ENCODE data around the gene CAMTA1. TPM values are rescaled to one million over a fixed set of nuclear protein-coding genes. Genes with fewer than 3 reads are reported as not detected.

CAMTA1 gene
- total RNA-seq, 1 experiment from 2014 or later: 85.2 TPM

- ChIA-PET POLR2A (ENCODE audit: low non-redundant PET) (no interaction called here), CTCF (no interaction called here)
- no peak for DNase-seq (ENCODE audit: low spot score)
Observed at GRCh38 chr1:7008331-7008730, 223.1 kb downstream of the CAMTA1 start.

GRCh38 chr1:7008975-7009740 lies 223.9 kb downstream of the CAMTA1 start:
- POLR2A ChIA-PET (ENCODE audit: low non-redundant PET): interaction anchor here (0.5 kb wide), 1 partner anchor 609 kb away, joined by 4 read pairs; no protein-coding TSS in a partner anchor
- TF ChIP-seq, protein P1, sequence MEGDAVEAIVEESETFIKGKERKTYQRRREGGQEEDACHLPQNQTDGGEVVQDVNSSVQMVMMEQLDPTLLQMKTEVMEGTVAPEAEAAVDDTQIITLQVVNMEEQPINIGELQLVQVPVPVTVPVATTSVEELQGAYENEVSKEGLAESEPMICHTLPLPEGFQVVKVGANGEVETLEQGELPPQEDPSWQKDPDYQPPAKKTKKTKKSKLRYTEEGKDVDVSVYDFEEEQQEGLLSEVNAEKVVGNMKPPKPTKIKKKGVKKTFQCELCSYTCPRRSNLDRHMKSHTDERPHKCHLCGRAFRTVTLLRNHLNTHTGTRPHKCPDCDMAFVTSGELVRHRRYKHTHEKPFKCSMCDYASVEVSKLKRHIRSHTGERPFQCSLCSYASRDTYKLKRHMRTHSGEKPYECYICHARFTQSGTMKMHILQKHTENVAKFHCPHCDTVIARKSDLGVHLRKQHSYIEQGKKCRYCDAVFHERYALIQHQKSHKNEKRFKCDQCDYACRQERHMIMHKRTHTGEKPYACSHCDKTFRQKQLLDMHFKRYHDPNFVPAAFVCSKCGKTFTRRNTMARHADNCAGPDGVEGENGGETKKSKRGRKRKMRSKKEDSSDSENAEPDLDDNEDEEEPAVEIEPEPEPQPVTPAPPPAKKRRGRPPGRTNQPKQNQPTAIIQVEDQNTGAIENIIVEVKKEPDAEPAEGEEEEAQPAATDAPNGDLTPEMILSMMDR (conservative IDR thresholded peaks at IDR 0.05; ENCODE audit: low read depth, low read length): no peak
- TF ChIP-seq EZH2 (IDR thresholded peaks at IDR 0.05; ENCODE audit: borderline replicate concordance, low read depth, low read length, poor library complexity, severe bottlenecking): no peak
- Histone ChIP-seq H3K36me3 (ENCODE audit: insufficient read depth, low read length, poor library complexity, severe bottlenecking) (no peaks in the 10 kb centered on the region), H3K9me3 (ENCODE audit: low read depth, low read length, poor library complexity, severe bottlenecking) (no peaks in the 10 kb centered on the region), H3K4me1 (ENCODE audit: insufficient read depth, low read length, poor library complexity, severe bottlenecking) (no peaks in the 10 kb centered on the region), H3K4me3 (ENCODE audit: low read depth, low read length, poor library complexity, severe bottlenecking) (no peak overlapping the region), H3K27me3 (replicated peaks; ENCODE audit: insufficient read depth, low read depth, low read length, poor library complexity) (peaks cover 75% of the 10 kb centered on the region), H3K27ac (ENCODE audit: low read depth, low read length, poor library complexity, severe bottlenecking) (no peak overlapping the region)
- CTCF ChIA-PET: interaction anchor here (0.6 kb wide), 1 partner anchor 61 kb away, joined by 3 read pairs; no protein-coding TSS in a partner anchor
- BruUV-seq (replicated peaks): no TSS peak
- no peak for DNase-seq (ENCODE audit: low spot score)
- intact Hi-C loops (cut with micrococcal nuclease; ENCODE audit: unreplicated experiment): no loop called here

More at GRCh38 chr1:7008331-7008730, 223.1 kb downstream of the CAMTA1 start:
- H3K4me1 ChIP-seq (ENCODE audit: insufficient read depth, low read length, poor library complexity, severe bottlenecking): no peaks in the 10 kb centered on the region
- H3K27me3 ChIP-seq (replicated peaks; ENCODE audit: insufficient read depth, low read depth, low read length, poor library complexity): peaks cover 83% of the 10 kb centered on the region
- H3K27ac ChIP-seq (ENCODE audit: low read depth, low read length, poor library complexity, severe bottlenecking): no peak overlapping the region
- no peaks in the 10 kb centered on the region for H3K9me3 ChIP-seq (ENCODE audit: low read depth, low read length, poor library complexity, severe bottlenecking)
- TF ChIP-seq, protein P1 (conservative IDR thresholded peaks at IDR 0.05; ENCODE audit: low read depth, low read length): no peak
- H3K36me3 ChIP-seq (ENCODE audit: insufficient read depth, low read length, poor library complexity, severe bottlenecking): no peaks in the 10 kb centered on the region
- no peak overlapping the region for H3K4me3 ChIP-seq (ENCODE audit: low read depth, low read length, poor library complexity, severe bottlenecking)
- no TSS peak for BruUV-seq (replicated peaks)
- intact Hi-C loops (cut with micrococcal nuclease; ENCODE audit: unreplicated experiment): no loop called here

- DNase-seq (ENCODE audit: low spot score): no peak
- ChIA-PET CTCF (interaction anchor here (0.6 kb wide), 1 partner anchor 60 kb away, joined by 3 read pairs; no protein-coding TSS in a partner anchor), POLR2A (ENCODE audit: low non-redundant PET) (no interaction called here)
- Histone ChIP-seq H3K9me3 (ENCODE audit: low read depth, low read length, poor library complexity, severe bottlenecking) (no peaks in the 10 kb centered on the region), H3K27ac (ENCODE audit: low read depth, low read length, poor library complexity, severe bottlenecking) (no peak overlapping the region), H3K4me1 (ENCODE audit: insufficient read depth, low read length, poor library complexity, severe bottlenecking) (no peaks in the 10 kb centered on the region), H3K36me3 (ENCODE audit: insufficient read depth, low read length, poor library complexity, severe bottlenecking) (no peaks in the 10 kb centered on the region), H3K4me3 (ENCODE audit: low read depth, low read length, poor library complexity, severe bottlenecking) (no peak overlapping the region), H3K27me3 (replicated peaks; ENCODE audit: insufficient read depth, low read depth, low read length, poor library complexity) (peaks cover 67% of the 10 kb centered on the region)
- intact Hi-C loops (cut with micrococcal nuclease; ENCODE audit: unreplicated experiment): no loop called here
- TF ChIP-seq, protein P1 (conservative IDR thresholded peaks at IDR 0.05; ENCODE audit: low read depth, low read length): no peak
- TF ChIP-seq EZH2 (IDR thresholded peaks at IDR 0.05; ENCODE audit: borderline replicate concordance, low read depth, low read length, poor library complexity, severe bottlenecking): no peak
- BruUV-seq (replicated peaks): no TSS peak
Observed at GRCh38 chr1:7009741-7010525, 224.7 kb downstream of the CAMTA1 start.

Data from A673 (cell line).